KOPT-K1 (cell line): ENCODE results near the gene DNAJB13.
"Not testable (repeated sequence)": the region's sequence is repeated elsewhere in the genome, so short reads cannot be mapped to it uniquely, and the experiment has no call there.

Source experiments
- H3K27ac ChIP-seq: fragments of 200-600 bp; sonication (generic); 2 replicates; pipeline ENCODE4 v1.5.1; 2016; ENCODE audit warnings: antibody characterized with exemption, mild to moderate bottlenecking, low read depth, low read length; ENCODE audit not compliant: poor library complexity, severe bottlenecking
- H3K36me3 ChIP-seq: fragments of 200-600 bp; sonication (generic); 2 replicates; pipeline ENCODE4 v1.5.1; 2017; ENCODE audit warnings: antibody characterized with exemption, mild to moderate bottlenecking, low read length, moderate library complexity; ENCODE audit not compliant: insufficient read depth
- H3K9me3 ChIP-seq: fragments of 200-600 bp; sonication (generic); 2 replicates; pipeline ENCODE4 v1.5.1; 2017; ENCODE audit warnings: antibody characterized with exemption, low read length, mild to moderate bottlenecking; ENCODE audit not compliant: insufficient read depth, poor library complexity, severe bottlenecking

Gene DNAJB13

DNA sequence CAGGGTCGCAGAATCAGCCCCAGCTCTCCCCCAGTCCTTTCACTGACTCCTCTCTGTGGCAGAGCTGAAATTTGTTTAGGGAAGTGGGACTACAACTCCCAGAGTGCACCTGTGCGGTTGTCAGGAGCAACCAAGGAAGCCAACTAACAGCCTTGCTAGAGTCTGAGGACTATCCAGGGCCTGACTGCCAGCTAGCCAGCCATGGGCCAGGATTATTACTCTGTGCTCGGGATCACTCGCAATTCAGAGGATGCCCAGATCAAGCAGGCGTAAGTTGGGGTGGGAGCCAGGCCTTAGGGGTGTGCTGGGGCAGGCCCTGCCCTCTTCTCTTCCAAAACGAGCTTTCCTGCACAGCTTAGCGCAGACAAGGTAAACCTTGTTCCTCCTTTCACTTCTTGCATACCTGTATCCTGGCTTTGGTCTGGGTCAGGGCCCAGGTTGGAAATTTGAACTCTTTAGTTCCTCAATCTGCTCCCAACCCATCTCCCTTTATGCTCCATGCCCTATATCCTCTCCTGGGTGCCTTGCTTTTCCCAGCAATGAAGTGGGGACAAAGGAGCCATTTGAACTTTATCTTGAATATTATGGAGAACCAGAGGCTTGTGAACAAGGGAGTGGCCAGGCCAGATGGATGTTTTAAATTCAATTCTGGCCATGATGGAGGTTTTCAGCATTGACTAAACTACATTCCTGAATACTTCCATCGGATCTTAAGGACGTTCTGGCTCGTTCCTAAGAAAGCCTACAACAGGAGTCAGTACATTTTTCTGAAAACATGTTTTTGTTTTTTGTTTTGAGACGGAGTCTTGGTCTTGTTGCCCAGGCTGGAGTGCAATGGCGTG lies at the start of gene DNAJB13:
DNAJB13 (plus strand) TSS at position 158 of the 842 bp plus-strand sequence; CDS start at position 202, 44 bp downstream.
- Histone ChIP-seq H3K27ac (no peak within 1 kb of the TSS), H3K36me3 (no peaks in the 10 kb centered on the region), H3K9me3 (no peaks in the 10 kb centered on the region)

- H3K9me3 ChIP-seq, result no peaks in the 10 kb centered on the region
- H3K36me3 ChIP-seq, result peaks cover 31% of the 10 kb centered on the region
- H3K27ac ChIP-seq, result no peak overlapping the region
Observed at GRCh38 chr11:73902303-73902702, 48.5 kb upstream of the DNAJB13 start.

GRCh38 chr11:73907191-73907590 lies 43.6 kb upstream of the DNAJB13 start:
- Histone ChIP-seq H3K27ac (no peak overlapping the region), H3K9me3 (no peaks in the 10 kb centered on the region), H3K36me3 (peaks cover 37% of the 10 kb centered on the region)

GRCh38 chr11:73912026-73912425 lies 38.8 kb upstream of the DNAJB13 start:
- Histone ChIP-seq H3K36me3 (peaks cover 66% of the 10 kb centered on the region), H3K27ac (no peak overlapping the region), H3K9me3 (no peaks in the 10 kb centered on the region)

DNA sequence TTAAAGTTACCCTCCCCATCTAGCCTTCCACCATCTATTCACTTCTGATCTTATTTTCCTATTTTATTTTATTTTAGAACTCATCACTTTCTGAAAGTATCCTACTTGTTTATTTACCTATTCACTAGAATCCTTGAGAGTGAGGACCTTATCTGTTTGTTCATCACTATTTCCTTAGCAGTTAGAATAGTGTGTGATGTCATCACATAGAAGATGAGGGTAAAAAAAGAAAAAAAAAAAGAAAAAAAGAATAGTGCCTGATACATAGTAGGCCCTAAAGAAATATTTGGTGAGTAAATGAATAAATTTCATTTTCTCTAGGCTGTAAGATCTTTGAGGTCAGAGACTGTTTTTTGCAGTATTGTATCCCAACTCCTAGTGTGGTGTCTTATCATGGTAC lies 37.4 kb upstream of the DNAJB13 start:
- Histone ChIP-seq H3K36me3 (peaks cover 70% of the 10 kb centered on the region), H3K9me3 (no peaks in the 10 kb centered on the region), H3K27ac (no peak overlapping the region)

- no peaks in the 10 kb centered on the region for H3K9me3 ChIP-seq
- peaks cover 75% of the 10 kb centered on the region for H3K36me3 ChIP-seq
- H3K27ac ChIP-seq, result no peak overlapping the region
Observed at GRCh38 chr11:73914284-73914683, 36.5 kb upstream of the DNAJB13 start.

DNA sequence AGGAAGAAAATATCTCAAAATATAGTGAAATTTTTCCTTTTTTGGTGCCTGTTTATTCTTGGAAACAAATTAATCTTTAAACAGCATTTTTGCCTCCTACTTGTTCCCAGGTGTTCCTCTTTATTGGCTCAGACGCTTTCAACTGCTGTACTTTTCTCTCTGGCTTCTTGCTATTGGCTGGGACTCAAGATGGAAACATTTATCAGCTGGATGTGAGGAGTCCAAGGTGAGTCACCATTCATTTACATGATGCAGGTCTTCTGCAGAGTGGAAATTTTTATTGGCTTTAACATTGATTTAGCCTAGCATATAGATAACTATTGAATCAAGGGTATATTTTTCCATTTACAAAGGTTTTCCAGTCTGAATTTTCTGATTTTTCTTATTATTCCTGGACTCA lies 34.4 kb upstream of the DNAJB13 start:
- H3K9me3 ChIP-seq, result no peaks in the 10 kb centered on the region
- peaks cover 79% of the 10 kb centered on the region for H3K36me3 ChIP-seq
- H3K27ac ChIP-seq, result no peak overlapping the region

GRCh38 chr11:73921180-73921579 lies 29.6 kb upstream of the DNAJB13 start:
- Histone ChIP-seq H3K9me3 (no peaks in the 10 kb centered on the region), H3K27ac (no peak overlapping the region)

GRCh38 chr11:73929388-73929787 lies 21.4 kb upstream of the DNAJB13 start:
- no peaks in the 10 kb centered on the region for H3K9me3 ChIP-seq
- peaks cover 46% of the 10 kb centered on the region for H3K36me3 ChIP-seq
- no peak overlapping the region for H3K27ac ChIP-seq

More at GRCh38 chr11:73921180-73921579, 29.6 kb upstream of the DNAJB13 start:
- H3K36me3 ChIP-seq, result peaks cover 57% of the 10 kb centered on the region

DNA sequence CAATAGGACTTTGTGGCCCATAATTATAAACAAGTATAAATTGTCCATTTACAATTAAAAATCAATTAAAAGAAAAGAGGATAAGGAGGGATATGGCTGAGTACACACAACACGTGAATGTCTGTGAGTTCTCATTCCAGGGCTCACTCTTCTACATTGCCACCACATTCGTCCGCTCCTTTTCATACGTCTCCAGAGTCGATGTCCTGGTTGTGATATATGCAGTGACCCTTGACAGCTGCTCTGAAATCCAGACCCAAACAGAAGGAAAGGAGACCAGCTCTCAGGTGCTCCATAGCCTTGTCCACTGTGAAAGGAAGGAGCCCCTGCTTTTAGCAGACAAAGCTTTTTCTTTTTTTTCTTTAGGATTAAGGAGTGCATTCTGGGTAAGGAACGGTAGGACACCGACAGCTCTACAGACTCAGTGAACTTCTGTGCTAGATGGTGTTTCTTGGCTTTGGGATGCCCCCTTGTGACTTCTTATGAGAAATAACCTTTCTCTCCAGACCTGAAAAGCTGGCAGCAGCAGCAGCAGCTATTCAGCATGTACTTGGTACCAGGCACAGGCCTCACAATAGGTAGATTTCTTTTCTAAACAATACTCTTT lies 19.7 kb upstream of the DNAJB13 start:
- no peak overlapping the region for H3K27ac ChIP-seq
- no peaks in the 10 kb centered on the region for H3K9me3 ChIP-seq
- peaks cover 40% of the 10 kb centered on the region for H3K36me3 ChIP-seq

DNA sequence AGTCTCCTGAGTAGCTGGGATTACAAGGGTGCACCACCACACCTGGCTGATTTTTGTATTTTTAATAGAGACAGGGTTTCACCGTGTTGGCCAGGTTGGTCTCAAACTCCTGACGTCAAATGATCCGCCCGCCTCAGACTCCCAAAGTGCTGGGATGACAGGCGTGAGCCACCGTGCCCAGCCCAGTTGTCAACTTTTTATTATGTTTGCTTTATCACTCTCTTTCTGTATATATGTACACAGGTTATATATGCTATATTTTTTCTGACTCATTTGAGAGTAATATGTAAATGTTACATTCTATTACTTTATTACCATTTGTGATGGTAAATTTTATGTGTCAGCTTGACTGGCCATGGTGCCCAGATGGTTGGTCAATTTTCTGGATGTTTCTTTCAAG lies 18.9 kb upstream of the DNAJB13 start:
- Histone ChIP-seq H3K27ac (no peak overlapping the region), H3K36me3 (peaks cover 32% of the 10 kb centered on the region), H3K9me3 (no peaks in the 10 kb centered on the region)

- Histone ChIP-seq H3K27ac (no peak overlapping the region), H3K36me3 (peaks cover 24% of the 10 kb centered on the region), H3K9me3 (peaks cover 7% of the 10 kb centered on the region)
Observed at GRCh38 chr11:73932781-73933180, 18.0 kb upstream of the DNAJB13 start.

GRCh38 chr11:73936047-73936446 lies 14.8 kb upstream of the DNAJB13 start:
- H3K27ac ChIP-seq, result not testable (repeated sequence)
- Histone ChIP-seq H3K36me3 (peaks cover 18% of the 10 kb centered on the region), H3K9me3 (peaks cover 33% of the 10 kb centered on the region)

- Histone ChIP-seq H3K27ac (no peak overlapping the region), H3K36me3 (peaks cover 2% of the 10 kb centered on the region; the same call in 1 of the 2 replicates), H3K9me3 (peaks cover 48% of the 10 kb centered on the region)
Observed at GRCh38 chr11:73939096-73939495, 11.7 kb upstream of the DNAJB13 start.

- Histone ChIP-seq H3K27ac (no peak overlapping the region), H3K36me3 (no peaks in the 10 kb centered on the region; the same call in 1 of the 2 replicates), H3K9me3 (peaks cover 48% of the 10 kb centered on the region)
Observed at GRCh38 chr11:73940801-73941570, 9.8 kb upstream of the DNAJB13 start.
